Panc1 (cell line): ENCODE measurements around the gene RHOH. TPM values are rescaled to one million over a fixed set of nuclear protein-coding genes. Genes with fewer than 3 reads are reported as not detected.
A peak's percentile ranks its signal among the peaks of the same experiment; 100 is the strongest.

Experiments used
- ATAC-seq: fragments of 200-7000 bp; cut with Tn5 transposase; 2 replicates; pipeline ENCODE4 v1.9.1; 2020; ENCODE audit warnings: mild to moderate bottlenecking, moderate library complexity
- BruUV-seq: library from RNA; stranded (reverse); fragments of 400-500 nt; replicated peaks from 2 replicates; lab custom pipeline; 2021; lab: Mats Ljungman, UMichigan
- CTCF ChIA-PET: fragments of 300-600 bp; sonication (Branson Sonifier 250); formaldehyde crosslinking; loops from one replicate; lab custom pipeline; 2022; ENCODE audit warnings: antibody characterized with exemption; lab: Charles Lee
- POLR2A ChIA-PET: fragments of 300-600 bp; sonication (Branson Sonifier 250); formaldehyde crosslinking; loops from one replicate; lab custom pipeline; 2022; ENCODE audit warnings: antibody characterized with exemption; lab: Charles Lee
- DNase-seq: peaks from one replicate; pipeline ENCODE4 v3.0.0-alpha.2; 2010; ENCODE audit warnings: low read depth, low spot score
- H3K27ac ChIP-seq: 2 replicates; pipeline ENCODE4 v1.5.1; 2011; ENCODE audit warnings: mild to moderate bottlenecking, low read length, inconsistent platforms
- H3K27me3 ChIP-seq: fragments of 200-500 bp; sonication (Bioruptor generic); 2 replicates; pipeline ENCODE4 v1.6.0; 2014; ENCODE audit warnings: low read length, inconsistent platforms; ENCODE audit not compliant: control insufficient read depth, insufficient read depth
- H3K36me3 ChIP-seq: fragments of 200-500 bp; sonication (Bioruptor generic); 2 replicates; pipeline ENCODE4 v1.5.1; 2014; ENCODE audit warnings: inconsistent platforms, mild to moderate bottlenecking, low read length, moderate library complexity; ENCODE audit not compliant: control insufficient read depth, insufficient read depth
- H3K4me1 ChIP-seq: 2 replicates; pipeline ENCODE4 v1.5.1; 2011; ENCODE audit warnings: inconsistent platforms, mild to moderate bottlenecking, low read length, moderate library complexity; ENCODE audit not compliant: control insufficient read depth, insufficient read depth
- H3K4me3 ChIP-seq, 2 experiments: 2 replicates each; pipeline ENCODE4 v1.5.1; 2011 to 2012; ENCODE audit warnings: low read depth in 2 of 2, low read length in 2 of 2, mild to moderate bottlenecking in 2 of 2, inconsistent platforms in 1 of 2, moderate library complexity in 1 of 2
- H3K9me3 ChIP-seq: fragments of 200-500 bp; sonication (Bioruptor generic); 2 replicates; pipeline ENCODE4 v1.5.1; 2014; ENCODE audit warnings: low read depth, mild to moderate bottlenecking, inconsistent platforms, low read length, moderate library complexity; ENCODE audit not compliant: control insufficient read depth, insufficient read depth
- POLR2AphosphoS5 ChIP-seq: IDR thresholded peaks from 2 replicates; pipeline ENCODE4 v1.6.1; 2012; ENCODE audit warnings: mild to moderate bottlenecking, low read depth, low read length, moderate library complexity
- SIN3A ChIP-seq: IDR thresholded peaks from 2 replicates; pipeline ENCODE4 v1.6.1; 2012; ENCODE audit warnings: low read depth, mild to moderate bottlenecking, low read length, moderate library complexity, borderline replicate concordance; ENCODE audit not compliant: insufficient read depth
- TCF7L2 ChIP-seq: IDR thresholded peaks from 2 replicates; pipeline ENCODE4 v1.6.1; 2011; ENCODE audit warnings: mild to moderate bottlenecking, low read depth, low read length, inconsistent platforms
- in situ Hi-C: cut with HindIII; loops from 2 replicates; pipeline ENCODE4 v1.10.0; 2016; ENCODE audit warnings: low sequenced_read_pairs, low pct_unique_long_range_greater_than_20kb
- intact Hi-C: fragments of 100-400 bp; cut with micrococcal nuclease; formaldehyde crosslinking; loops from one replicate; pipeline ENCODE4 v1.10.0; 2022; ENCODE audit not compliant: unreplicated experiment
- total RNA-seq: library from RNA; stranded (reverse); gene quantifications from one replicate; pipeline ENCODE4 v1.2.1, GENCODE V29; 2021; ENCODE audit not compliant: unreplicated experiment
- TF ChIP-seq, protein P1 (sequence below): fragments of 450-650 bp; IDR thresholded peaks from 2 replicates; pipeline ENCODE4 v1.5.1; 2017; ENCODE audit warnings: mild to moderate bottlenecking
- TF ChIP-seq, protein P2 (sequence below), 2 experiments: IDR thresholded peaks; 2 replicates each; pipeline ENCODE4 v1.6.1; 2011 to 2012; ENCODE audit warnings: low read depth in 2 of 2, control low read depth in 1 of 2, low read length in 1 of 2, mild to moderate bottlenecking in 1 of 2, moderate library complexity in 1 of 2; ENCODE audit not compliant: insufficient read depth in 1 of 2

Gene RHOH
- total RNA-seq, 1 experiment from 2014 or later, result 1.2 TPM

DNA sequence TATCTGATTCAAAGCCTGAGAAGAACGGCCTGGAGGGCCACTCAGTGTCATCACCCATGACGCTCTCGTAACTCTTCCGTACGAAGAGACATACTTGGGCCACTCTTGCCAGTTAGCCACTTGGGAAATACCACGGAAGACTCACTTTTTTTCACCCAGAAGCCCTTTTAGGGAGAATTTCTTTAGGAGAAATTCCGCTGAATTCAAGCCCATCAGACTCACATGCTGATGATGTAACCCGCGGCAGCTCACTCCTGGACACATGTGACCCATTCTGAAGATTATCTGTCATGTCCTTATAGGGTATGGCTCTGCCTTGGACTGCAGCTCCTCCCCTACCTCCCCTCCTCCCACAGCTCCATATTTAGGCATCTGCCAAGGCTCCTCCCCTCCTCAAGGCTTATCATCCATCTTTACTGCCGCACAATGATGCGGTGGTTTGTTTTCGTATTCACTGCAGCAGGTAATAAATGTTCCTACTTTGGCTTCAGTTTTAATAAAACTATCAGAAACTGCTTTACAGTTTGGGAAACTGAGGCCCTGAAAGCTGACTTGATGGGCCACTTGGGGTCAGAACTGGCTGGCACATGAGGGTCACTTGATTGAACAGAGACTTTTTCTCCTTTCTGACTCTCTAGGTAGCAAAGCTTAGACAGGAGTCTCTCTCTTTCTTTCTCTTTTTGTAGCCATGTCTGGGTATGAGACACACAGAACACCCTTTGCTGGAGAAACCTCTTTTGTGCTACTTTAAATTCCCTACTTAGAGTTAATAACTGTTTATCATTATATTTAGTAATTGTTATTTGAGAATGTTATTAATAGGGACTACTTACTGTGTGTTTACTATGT is 42.1 kb downstream of the RHOH start:
- intact Hi-C loops (no loop called here), in situ Hi-C loops (no loop called here)
- DNase-seq (no peak), ATAC-seq (no peak)
- CTCF ChIA-PET, result no interaction called here
- BruUV-seq, result no TSS peak
- POLR2A ChIA-PET, result interaction anchor here (0.7 kb wide), 1 partner anchor 43 kb away, joined by 5 read pairs; no protein-coding TSS in a partner anchor
- Histone ChIP-seq H3K27me3 (no peaks in the 10 kb centered on the region), H3K9me3 (no peaks in the 10 kb centered on the region), H3K4me1 (no peaks in the 10 kb centered on the region; the same call in 1 of the 2 replicates), H3K36me3 (no peaks in the 10 kb centered on the region), H3K27ac (peak overlapping the region; percentile 59), H3K4me3 (no peak overlapping the region)
- no peak for TF ChIP-seq TCF7L2
- TF ChIP-seq, protein P1, sequence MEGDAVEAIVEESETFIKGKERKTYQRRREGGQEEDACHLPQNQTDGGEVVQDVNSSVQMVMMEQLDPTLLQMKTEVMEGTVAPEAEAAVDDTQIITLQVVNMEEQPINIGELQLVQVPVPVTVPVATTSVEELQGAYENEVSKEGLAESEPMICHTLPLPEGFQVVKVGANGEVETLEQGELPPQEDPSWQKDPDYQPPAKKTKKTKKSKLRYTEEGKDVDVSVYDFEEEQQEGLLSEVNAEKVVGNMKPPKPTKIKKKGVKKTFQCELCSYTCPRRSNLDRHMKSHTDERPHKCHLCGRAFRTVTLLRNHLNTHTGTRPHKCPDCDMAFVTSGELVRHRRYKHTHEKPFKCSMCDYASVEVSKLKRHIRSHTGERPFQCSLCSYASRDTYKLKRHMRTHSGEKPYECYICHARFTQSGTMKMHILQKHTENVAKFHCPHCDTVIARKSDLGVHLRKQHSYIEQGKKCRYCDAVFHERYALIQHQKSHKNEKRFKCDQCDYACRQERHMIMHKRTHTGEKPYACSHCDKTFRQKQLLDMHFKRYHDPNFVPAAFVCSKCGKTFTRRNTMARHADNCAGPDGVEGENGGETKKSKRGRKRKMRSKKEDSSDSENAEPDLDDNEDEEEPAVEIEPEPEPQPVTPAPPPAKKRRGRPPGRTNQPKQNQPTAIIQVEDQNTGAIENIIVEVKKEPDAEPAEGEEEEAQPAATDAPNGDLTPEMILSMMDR, result no peak
- TF ChIP-seq SIN3A, result no peak
- TF ChIP-seq, protein P2, sequence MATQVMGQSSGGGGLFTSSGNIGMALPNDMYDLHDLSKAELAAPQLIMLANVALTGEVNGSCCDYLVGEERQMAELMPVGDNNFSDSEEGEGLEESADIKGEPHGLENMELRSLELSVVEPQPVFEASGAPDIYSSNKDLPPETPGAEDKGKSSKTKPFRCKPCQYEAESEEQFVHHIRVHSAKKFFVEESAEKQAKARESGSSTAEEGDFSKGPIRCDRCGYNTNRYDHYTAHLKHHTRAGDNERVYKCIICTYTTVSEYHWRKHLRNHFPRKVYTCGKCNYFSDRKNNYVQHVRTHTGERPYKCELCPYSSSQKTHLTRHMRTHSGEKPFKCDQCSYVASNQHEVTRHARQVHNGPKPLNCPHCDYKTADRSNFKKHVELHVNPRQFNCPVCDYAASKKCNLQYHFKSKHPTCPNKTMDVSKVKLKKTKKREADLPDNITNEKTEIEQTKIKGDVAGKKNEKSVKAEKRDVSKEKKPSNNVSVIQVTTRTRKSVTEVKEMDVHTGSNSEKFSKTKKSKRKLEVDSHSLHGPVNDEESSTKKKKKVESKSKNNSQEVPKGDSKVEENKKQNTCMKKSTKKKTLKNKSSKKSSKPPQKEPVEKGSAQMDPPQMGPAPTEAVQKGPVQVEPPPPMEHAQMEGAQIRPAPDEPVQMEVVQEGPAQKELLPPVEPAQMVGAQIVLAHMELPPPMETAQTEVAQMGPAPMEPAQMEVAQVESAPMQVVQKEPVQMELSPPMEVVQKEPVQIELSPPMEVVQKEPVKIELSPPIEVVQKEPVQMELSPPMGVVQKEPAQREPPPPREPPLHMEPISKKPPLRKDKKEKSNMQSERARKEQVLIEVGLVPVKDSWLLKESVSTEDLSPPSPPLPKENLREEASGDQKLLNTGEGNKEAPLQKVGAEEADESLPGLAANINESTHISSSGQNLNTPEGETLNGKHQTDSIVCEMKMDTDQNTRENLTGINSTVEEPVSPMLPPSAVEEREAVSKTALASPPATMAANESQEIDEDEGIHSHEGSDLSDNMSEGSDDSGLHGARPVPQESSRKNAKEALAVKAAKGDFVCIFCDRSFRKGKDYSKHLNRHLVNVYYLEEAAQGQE (IDR thresholded peaks at IDR 0.05; ENCODE audit: insufficient read depth in 1 of 2, low read depth in 2 of 2, low read length in 1 of 2), result no peak
- no peak for TF ChIP-seq POLR2AphosphoS5

DNA sequence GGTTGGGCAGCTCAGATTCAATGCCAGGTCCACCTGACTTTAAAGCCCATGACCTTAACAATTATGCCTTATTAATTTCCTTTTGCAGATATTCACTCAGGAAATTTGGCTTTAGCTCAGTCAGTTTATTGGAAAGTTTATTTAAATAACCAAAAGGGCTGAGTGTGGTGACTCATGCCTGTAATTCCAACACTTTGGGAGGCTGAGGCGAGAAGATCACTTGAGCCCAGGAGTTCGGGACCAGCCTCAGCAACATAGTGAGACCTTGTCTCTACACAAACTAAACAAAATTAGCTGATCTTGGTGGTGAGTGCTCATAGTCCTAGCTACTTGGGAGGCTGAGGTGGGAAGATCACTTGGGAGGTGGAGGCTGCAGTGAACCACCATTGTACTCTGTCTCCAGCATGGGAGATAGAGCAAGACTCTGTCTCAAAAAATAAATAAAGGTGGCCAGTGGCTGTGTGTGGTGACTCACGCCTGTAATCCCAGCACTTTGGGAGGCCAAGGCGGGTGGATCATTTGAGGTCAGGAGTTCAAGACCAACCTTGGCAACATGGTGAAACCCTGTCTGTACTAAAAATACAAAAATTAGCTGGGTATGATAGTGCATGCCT is 43.3 kb downstream of the RHOH start:
- Histone ChIP-seq H3K36me3 (no peaks in the 10 kb centered on the region), H3K4me3 (no peak overlapping the region), H3K4me1 (no peaks in the 10 kb centered on the region; the same call in 1 of the 2 replicates), H3K27me3 (no peaks in the 10 kb centered on the region), H3K9me3 (no peaks in the 10 kb centered on the region), H3K27ac (peak overlapping the region; percentile 55; the same call in 1 of the 2 replicates)
- ATAC-seq (peak; percentile 63), DNase-seq (no peak)
- BruUV-seq, result no TSS peak
- POLR2A ChIA-PET, result no interaction called here
- TF ChIP-seq POLR2AphosphoS5 (no peak), SIN3A (no peak), TCF7L2 (no peak)
- TF ChIP-seq, protein P2 (IDR thresholded peaks at IDR 0.05; ENCODE audit: insufficient read depth in 1 of 2, low read depth in 2 of 2, low read length in 1 of 2), result no peak
- TF ChIP-seq, protein P1, result no peak
- CTCF ChIA-PET, result no interaction called here
- in situ Hi-C loops, result no loop called here
- intact Hi-C loops, result no loop called here
